WTC11 (cell line): Measurements from ENCODE around the gene CTNNA3. TPM values are rescaled to one million over a fixed set of nuclear protein-coding genes. Genes with fewer than 3 reads are reported as not detected.

Experiments used
- ATAC-seq: fragments of 200-7000 bp; cut with Tn5 transposase; 2 replicates; pipeline ENCODE4 v1.10.0; 2021; ENCODE audit warnings: mild to moderate bottlenecking, moderate library complexity
- CTCF ChIA-PET: fragments of 300-600 bp; sonication (Branson Sonifier 250); formaldehyde crosslinking; loops from one replicate; lab custom pipeline; 2021; ENCODE audit warnings: antibody characterized with exemption; lab: Charles Lee
- POLR2A ChIA-PET: fragments of 350-600 bp; sonication (Branson Sonifier 250); formaldehyde crosslinking; loops from one replicate; lab custom pipeline; 2021; ENCODE audit warnings: antibody characterized with exemption; lab: Charles Lee
- DNase-seq: peaks from one replicate; pipeline ENCODE4 v3.0.0; 2021; ENCODE audit warnings: low spot score
- H3K27ac Mint-ChIP-seq: 2 replicates; pipeline ENCODE4 v1.8.0; 2021; ENCODE audit warnings: mixed read lengths
- H3K27me3 Mint-ChIP-seq: 2 replicates; pipeline ENCODE4 v1.8.0; 2021; ENCODE audit warnings: low read depth, mild to moderate bottlenecking, moderate library complexity, mixed read lengths
- H3K36me3 Mint-ChIP-seq: 2 replicates; pipeline ENCODE4 v1.8.0; 2021; ENCODE audit warnings: mixed read lengths
- H3K4me1 Mint-ChIP-seq: 2 replicates; pipeline ENCODE4 v1.8.0; 2022; ENCODE audit warnings: mixed read lengths
- H3K4me3 Mint-ChIP-seq: 2 replicates; pipeline ENCODE4 v1.8.0; 2021; ENCODE audit warnings: mild to moderate bottlenecking, moderate library complexity, mixed read lengths
- H3K9me3 Mint-ChIP-seq: 2 replicates; pipeline ENCODE4 v1.8.0; 2021; ENCODE audit warnings: mixed read lengths
- E2F4 ChIP-seq: sonication (generic); formaldehyde crosslinking; IDR thresholded peaks from 2 replicates; pipeline ENCODE4 v1.8.1; 2022; ENCODE audit warnings: low read depth, mild to moderate bottlenecking, moderate library complexity, missing genetic modification reagents, borderline replicate concordance
- EMX1 ChIP-seq: fragments of 250-450 bp; sonication (Bioruptor Pico); IDR thresholded peaks from 2 replicates; pipeline ENCODE4 v1.8.0; 2021; ENCODE audit warnings: mild to moderate bottlenecking
- ETV6 ChIP-seq: sonication (generic); formaldehyde crosslinking; IDR thresholded peaks from 2 replicates; pipeline ENCODE4 v1.8.1; 2022; ENCODE audit warnings: mild to moderate bottlenecking, missing genetic modification reagents
- FOXP1 ChIP-seq: sonication (generic); formaldehyde crosslinking; IDR thresholded peaks from 2 replicates; pipeline ENCODE4 v1.8.0; 2022; ENCODE audit warnings: missing genetic modification reagents, mild to moderate bottlenecking, moderate library complexity, borderline replicate concordance
- JAZF1 ChIP-seq: fragments of 250-450 bp; sonication (Bioruptor Pico); IDR thresholded peaks from 2 replicates; pipeline ENCODE4 v1.9.0; 2021; ENCODE audit warnings: moderate library complexity, mild to moderate bottlenecking, inconsistent platforms
- OVOL2 ChIP-seq: fragments of 250-450 bp; sonication (Bioruptor Pico); IDR thresholded peaks from 2 replicates; pipeline ENCODE4 v1.9.0; 2021; ENCODE audit warnings: mild to moderate bottlenecking, borderline replicate concordance
- PRDM15 ChIP-seq: sonication (generic); formaldehyde crosslinking; IDR thresholded peaks from 2 replicates; pipeline ENCODE4 v1.8.0; 2022; ENCODE audit warnings: missing genetic modification reagents
- RELA ChIP-seq: sonication (generic); formaldehyde crosslinking; IDR thresholded peaks from 2 replicates; pipeline ENCODE4 v1.8.1; 2022; ENCODE audit warnings: missing genetic modification reagents, mild to moderate bottlenecking, borderline replicate concordance
- SMAD3 ChIP-seq: sonication (generic); formaldehyde crosslinking; IDR thresholded peaks from 2 replicates; pipeline ENCODE4 v1.8.0; 2022; ENCODE audit warnings: missing genetic modification reagents, mild to moderate bottlenecking, borderline replicate concordance
- SP1 ChIP-seq: sonication (generic); formaldehyde crosslinking; conservative IDR thresholded peaks from 2 replicates; pipeline ENCODE4 v1.8.1; 2022; ENCODE audit warnings: missing genetic modification reagents
- TEAD1 ChIP-seq: sonication (generic); formaldehyde crosslinking; IDR thresholded peaks from 2 replicates; pipeline ENCODE4 v1.8.0; 2022; ENCODE audit warnings: mild to moderate bottlenecking, missing genetic modification reagents
- TP53 ChIP-seq: sonication (generic); formaldehyde crosslinking; IDR thresholded peaks from 2 replicates; pipeline ENCODE4 v1.8.1; 2023; ENCODE audit warnings: mild to moderate bottlenecking, missing genetic modification reagents
- ZNF121 ChIP-seq: sonication (generic); formaldehyde crosslinking; IDR thresholded peaks from 2 replicates; pipeline ENCODE4 v1.8.0; 2023; ENCODE audit warnings: missing genetic modification reagents
- ZNF219 ChIP-seq: sonication (generic); formaldehyde crosslinking; IDR thresholded peaks from 2 replicates; pipeline ENCODE4 v1.8.0; 2023; ENCODE audit warnings: missing genetic modification reagents, mild to moderate bottlenecking, borderline replicate concordance
- ZNF416 ChIP-seq: fragments of 250-450 bp; sonication (Bioruptor Pico); IDR thresholded peaks from 2 replicates; pipeline ENCODE4 v1.9.0; 2021; ENCODE audit warnings: mild to moderate bottlenecking, inconsistent platforms
- total RNA-seq: library from RNA; stranded (reverse); gene quantifications from 3 replicates; pipeline ENCODE4 v1.2.3, GENCODE V29; 2021
- TF ChIP-seq, protein P1 (sequence below): fragments of 250-450 bp; sonication (Bioruptor Pico); IDR thresholded peaks from 2 replicates; pipeline ENCODE4 v1.9.0; 2021; ENCODE audit warnings: mild to moderate bottlenecking, borderline replicate concordance
- TF ChIP-seq, protein P2 (sequence below): fragments of 250-450 bp; sonication (Bioruptor Pico); IDR thresholded peaks from 2 replicates; pipeline ENCODE4 v1.9.0; 2021; ENCODE audit warnings: mild to moderate bottlenecking
- TF ChIP-seq, protein P3 (sequence below): fragments of 250-450 bp; sonication (Bioruptor Pico); IDR thresholded peaks from 2 replicates; pipeline ENCODE4 v1.9.0; 2021; ENCODE audit warnings: mild to moderate bottlenecking
- TF ChIP-seq, protein P4 (sequence below): sonication (generic); formaldehyde crosslinking; IDR thresholded peaks from 2 replicates; pipeline ENCODE4 v1.8.1; 2022; ENCODE audit warnings: low read depth, missing genetic modification reagents, borderline replicate concordance
- TF ChIP-seq, protein P5 (sequence below): sonication (generic); formaldehyde crosslinking; IDR thresholded peaks from 2 replicates; pipeline ENCODE4 v1.8.1; 2022; ENCODE audit warnings: mild to moderate bottlenecking, moderate library complexity, missing genetic modification reagents

The CTNNA3 gene
- total RNA-seq, 1 experiment from 2014 or later, result 6.1 TPM

- TF ChIP-seq, protein P1, sequence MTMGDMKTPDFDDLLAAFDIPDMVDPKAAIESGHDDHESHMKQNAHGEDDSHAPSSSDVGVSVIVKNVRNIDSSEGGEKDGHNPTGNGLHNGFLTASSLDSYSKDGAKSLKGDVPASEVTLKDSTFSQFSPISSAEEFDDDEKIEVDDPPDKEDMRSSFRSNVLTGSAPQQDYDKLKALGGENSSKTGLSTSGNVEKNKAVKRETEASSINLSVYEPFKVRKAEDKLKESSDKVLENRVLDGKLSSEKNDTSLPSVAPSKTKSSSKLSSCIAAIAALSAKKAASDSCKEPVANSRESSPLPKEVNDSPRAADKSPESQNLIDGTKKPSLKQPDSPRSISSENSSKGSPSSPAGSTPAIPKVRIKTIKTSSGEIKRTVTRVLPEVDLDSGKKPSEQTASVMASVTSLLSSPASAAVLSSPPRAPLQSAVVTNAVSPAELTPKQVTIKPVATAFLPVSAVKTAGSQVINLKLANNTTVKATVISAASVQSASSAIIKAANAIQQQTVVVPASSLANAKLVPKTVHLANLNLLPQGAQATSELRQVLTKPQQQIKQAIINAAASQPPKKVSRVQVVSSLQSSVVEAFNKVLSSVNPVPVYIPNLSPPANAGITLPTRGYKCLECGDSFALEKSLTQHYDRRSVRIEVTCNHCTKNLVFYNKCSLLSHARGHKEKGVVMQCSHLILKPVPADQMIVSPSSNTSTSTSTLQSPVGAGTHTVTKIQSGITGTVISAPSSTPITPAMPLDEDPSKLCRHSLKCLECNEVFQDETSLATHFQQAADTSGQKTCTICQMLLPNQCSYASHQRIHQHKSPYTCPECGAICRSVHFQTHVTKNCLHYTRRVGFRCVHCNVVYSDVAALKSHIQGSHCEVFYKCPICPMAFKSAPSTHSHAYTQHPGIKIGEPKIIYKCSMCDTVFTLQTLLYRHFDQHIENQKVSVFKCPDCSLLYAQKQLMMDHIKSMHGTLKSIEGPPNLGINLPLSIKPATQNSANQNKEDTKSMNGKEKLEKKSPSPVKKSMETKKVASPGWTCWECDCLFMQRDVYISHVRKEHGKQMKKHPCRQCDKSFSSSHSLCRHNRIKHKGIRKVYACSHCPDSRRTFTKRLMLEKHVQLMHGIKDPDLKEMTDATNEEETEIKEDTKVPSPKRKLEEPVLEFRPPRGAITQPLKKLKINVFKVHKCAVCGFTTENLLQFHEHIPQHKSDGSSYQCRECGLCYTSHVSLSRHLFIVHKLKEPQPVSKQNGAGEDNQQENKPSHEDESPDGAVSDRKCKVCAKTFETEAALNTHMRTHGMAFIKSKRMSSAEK (CRISPR knock-in tag), result no peak
- TF ChIP-seq JAZF1 (CRISPR knock-in tag), result no peak
- TF ChIP-seq, protein P2, sequence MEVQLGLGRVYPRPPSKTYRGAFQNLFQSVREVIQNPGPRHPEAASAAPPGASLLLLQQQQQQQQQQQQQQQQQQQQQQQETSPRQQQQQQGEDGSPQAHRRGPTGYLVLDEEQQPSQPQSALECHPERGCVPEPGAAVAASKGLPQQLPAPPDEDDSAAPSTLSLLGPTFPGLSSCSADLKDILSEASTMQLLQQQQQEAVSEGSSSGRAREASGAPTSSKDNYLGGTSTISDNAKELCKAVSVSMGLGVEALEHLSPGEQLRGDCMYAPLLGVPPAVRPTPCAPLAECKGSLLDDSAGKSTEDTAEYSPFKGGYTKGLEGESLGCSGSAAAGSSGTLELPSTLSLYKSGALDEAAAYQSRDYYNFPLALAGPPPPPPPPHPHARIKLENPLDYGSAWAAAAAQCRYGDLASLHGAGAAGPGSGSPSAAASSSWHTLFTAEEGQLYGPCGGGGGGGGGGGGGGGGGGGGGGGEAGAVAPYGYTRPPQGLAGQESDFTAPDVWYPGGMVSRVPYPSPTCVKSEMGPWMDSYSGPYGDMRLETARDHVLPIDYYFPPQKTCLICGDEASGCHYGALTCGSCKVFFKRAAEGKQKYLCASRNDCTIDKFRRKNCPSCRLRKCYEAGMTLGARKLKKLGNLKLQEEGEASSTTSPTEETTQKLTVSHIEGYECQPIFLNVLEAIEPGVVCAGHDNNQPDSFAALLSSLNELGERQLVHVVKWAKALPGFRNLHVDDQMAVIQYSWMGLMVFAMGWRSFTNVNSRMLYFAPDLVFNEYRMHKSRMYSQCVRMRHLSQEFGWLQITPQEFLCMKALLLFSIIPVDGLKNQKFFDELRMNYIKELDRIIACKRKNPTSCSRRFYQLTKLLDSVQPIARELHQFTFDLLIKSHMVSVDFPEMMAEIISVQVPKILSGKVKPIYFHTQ (CRISPR knock-in tag), result no peak
- TF ChIP-seq ZNF219 (CRISPR knock-in tag), result no peak
- no peak for TF ChIP-seq ZNF121 (CRISPR knock-in tag)
Observed at GRCh38 chr10:66292922-66293321, 1403.1 kb downstream of the CTNNA3 start (continued).

- TF ChIP-seq ZNF416 (CRISPR knock-in tag), result no peak
- TF ChIP-seq PRDM15, result no peak
- TF ChIP-seq TEAD1, result no peak
- no peak for TF ChIP-seq RELA (CRISPR knock-in tag)
- TF ChIP-seq, protein P3, sequence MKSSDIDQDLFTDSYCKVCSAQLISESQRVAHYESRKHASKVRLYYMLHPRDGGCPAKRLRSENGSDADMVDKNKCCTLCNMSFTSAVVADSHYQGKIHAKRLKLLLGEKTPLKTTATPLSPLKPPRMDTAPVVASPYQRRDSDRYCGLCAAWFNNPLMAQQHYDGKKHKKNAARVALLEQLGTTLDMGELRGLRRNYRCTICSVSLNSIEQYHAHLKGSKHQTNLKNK (CRISPR knock-in tag), result no peak
- no peak for TF ChIP-seq TP53
- no peak for TF ChIP-seq ETV6 (CRISPR knock-in tag)
- TF ChIP-seq, protein P4, sequence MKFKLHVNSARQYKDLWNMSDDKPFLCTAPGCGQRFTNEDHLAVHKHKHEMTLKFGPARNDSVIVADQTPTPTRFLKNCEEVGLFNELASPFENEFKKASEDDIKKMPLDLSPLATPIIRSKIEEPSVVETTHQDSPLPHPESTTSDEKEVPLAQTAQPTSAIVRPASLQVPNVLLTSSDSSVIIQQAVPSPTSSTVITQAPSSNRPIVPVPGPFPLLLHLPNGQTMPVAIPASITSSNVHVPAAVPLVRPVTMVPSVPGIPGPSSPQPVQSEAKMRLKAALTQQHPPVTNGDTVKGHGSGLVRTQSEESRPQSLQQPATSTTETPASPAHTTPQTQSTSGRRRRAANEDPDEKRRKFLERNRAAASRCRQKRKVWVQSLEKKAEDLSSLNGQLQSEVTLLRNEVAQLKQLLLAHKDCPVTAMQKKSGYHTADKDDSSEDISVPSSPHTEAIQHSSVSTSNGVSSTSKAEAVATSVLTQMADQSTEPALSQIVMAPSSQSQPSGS, result no peak
- TF ChIP-seq, protein P5, sequence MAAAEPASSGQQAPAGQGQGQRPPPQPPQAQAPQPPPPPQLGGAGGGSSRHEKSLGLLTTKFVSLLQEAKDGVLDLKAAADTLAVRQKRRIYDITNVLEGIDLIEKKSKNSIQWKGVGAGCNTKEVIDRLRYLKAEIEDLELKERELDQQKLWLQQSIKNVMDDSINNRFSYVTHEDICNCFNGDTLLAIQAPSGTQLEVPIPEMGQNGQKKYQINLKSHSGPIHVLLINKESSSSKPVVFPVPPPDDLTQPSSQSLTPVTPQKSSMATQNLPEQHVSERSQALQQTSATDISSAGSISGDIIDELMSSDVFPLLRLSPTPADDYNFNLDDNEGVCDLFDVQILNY, result no peak
- no peak for TF ChIP-seq EMX1 (CRISPR knock-in tag)
- TF ChIP-seq ZNF219 (CRISPR knock-in tag), result no peak
- no peak for TF ChIP-seq SMAD3 (CRISPR knock-in tag)
- no peak for TF ChIP-seq SP1
- TF ChIP-seq FOXP1 (CRISPR knock-in tag), result no peak
- no peak for TF ChIP-seq OVOL2 (CRISPR knock-in tag)
- TF ChIP-seq E2F4, result no peak
- Mint-ChIP-seq H3K36me3 (no peaks in the 10 kb centered on the region), H3K27me3 (no peaks in the 10 kb centered on the region), H3K9me3 (no peaks in the 10 kb centered on the region), H3K4me3 (no peak overlapping the region), H3K27ac (no peak overlapping the region), H3K4me1 (no peaks in the 10 kb centered on the region)
- DNase-seq, result no peak
- ATAC-seq, result no peak
- CTCF ChIA-PET, result no interaction called here
- POLR2A ChIA-PET, result no interaction called here
Observed at GRCh38 chr10:66292456-66292855, 1403.5 kb downstream of the CTNNA3 start.
